ENCODE measurements around the gene DNM1L. TPM values are rescaled to one million over a fixed set of nuclear protein-coding genes. Genes with fewer than 3 reads are reported as not detected.

The DNM1L gene
- total RNA-seq, 4 donors from 2014 or later = 22.2 to 45.1 (median 28.4) TPM

- 88 to 91% methylated on average over 14 of the region's 14 CpGs for WGBS, 2 donors
- DNase-seq (ENCODE audit: low spot score in 2 of 2) = no peak
- intact Hi-C loops (cut with DNase I; ENCODE audit: low total_unique reads) = no loop called here
- no peak for TF ChIP-seq POLR2A (IDR thresholded peaks at IDR 0.05)
- no peak for TF ChIP-seq CTCF (IDR thresholded peaks at IDR 0.05)
- no peak overlapping the region for H3K4me3 ChIP-seq (ENCODE audit: low read depth, poor library complexity, severe bottlenecking)
Observed at GRCh38 chr12:32666018-32666417, 13.1 kb upstream of the DNM1L start.

- H3K4me3 ChIP-seq (ENCODE audit: low read depth, poor library complexity, severe bottlenecking) = no peak overlapping the region
- TF ChIP-seq CTCF (IDR thresholded peaks at IDR 0.05) (no peak), POLR2A (IDR thresholded peaks at IDR 0.05) (no peak)
- intact Hi-C loops (cut with DNase I; ENCODE audit: low total_unique reads) = no loop called here
- no peak for DNase-seq (ENCODE audit: low spot score in 2 of 2)
- WGBS, 2 donors = 94 to 100% methylated on average over 1 of the region's 1 CpG
Observed at GRCh38 chr12:32669584-32669983, 9.5 kb upstream of the DNM1L start.

- DNase-seq (ENCODE audit: low spot score in 2 of 2) = peak in 1 of 2 donors; percentile 57
- intact Hi-C loops (cut with DNase I; ENCODE audit: low total_unique reads) = no loop called here
- 30 to 34% methylated on average over 11 of the region's 11 CpGs for WGBS, 2 donors
- H3K4me3 ChIP-seq (ENCODE audit: low read depth, poor library complexity, severe bottlenecking) = no peak overlapping the region
- TF ChIP-seq POLR2A (IDR thresholded peaks at IDR 0.05) = no peak
- TF ChIP-seq CTCF (IDR thresholded peaks at IDR 0.05) = no peak
Observed at GRCh38 chr12:32671930-32672780, 6.9 kb upstream of the DNM1L start.

GRCh38 chr12:32679920-32680237 is 778 bp downstream of the DNM1L start:
- 0% methylated on average over 14 of the region's 14 CpGs for WGBS, 2 donors
- intact Hi-C loops (cut with DNase I; ENCODE audit: low total_unique reads) = no loop called here
- H3K4me3 ChIP-seq (ENCODE audit: low read depth, poor library complexity, severe bottlenecking) = peak overlapping the region; percentile 65
- no peak for TF ChIP-seq POLR2A (IDR thresholded peaks at IDR 0.05)
- no peak for TF ChIP-seq CTCF (IDR thresholded peaks at IDR 0.05)
- no peak for DNase-seq (ENCODE audit: low spot score in 2 of 2)

GRCh38 chr12:32680787-32681186 is 1.7 kb downstream of the DNM1L start:
- TF ChIP-seq POLR2A (IDR thresholded peaks at IDR 0.05) (no peak), CTCF (IDR thresholded peaks at IDR 0.05) (no peak)
- no peak for DNase-seq (ENCODE audit: low spot score in 2 of 2)
- intact Hi-C loops (cut with DNase I; ENCODE audit: low total_unique reads) = no loop called here
- no peak overlapping the region for H3K4me3 ChIP-seq (ENCODE audit: low read depth, poor library complexity, severe bottlenecking)

GRCh38 chr12:32681272-32681671 is 2.2 kb downstream of the DNM1L start:
- DNase-seq (ENCODE audit: low spot score in 2 of 2) = no peak
- WGBS, 2 donors = 85 to 89% methylated on average over 11 of the region's 11 CpGs
- no peak overlapping the region for H3K4me3 ChIP-seq (ENCODE audit: low read depth, poor library complexity, severe bottlenecking)
- TF ChIP-seq POLR2A (IDR thresholded peaks at IDR 0.05) = no peak
- intact Hi-C loops (cut with DNase I; ENCODE audit: low total_unique reads) = no loop called here

Data from lower leg skin (tissue), 4 donors.